ENCODE measurements around the gene TRPM5. TPM values are rescaled to one million over a fixed set of nuclear protein-coding genes. Genes with fewer than 3 reads are reported as not detected.
A peak's percentile ranks its signal among the peaks of the same experiment; 100 is the strongest.

TRPM5 gene
- total and polyA plus RNA-seq, 2 of the 8 experiments (the other 6 are each of a cell fraction or from before 2014, with no cell fraction given): 0.02 TPM; not detected in 1

DNA sequence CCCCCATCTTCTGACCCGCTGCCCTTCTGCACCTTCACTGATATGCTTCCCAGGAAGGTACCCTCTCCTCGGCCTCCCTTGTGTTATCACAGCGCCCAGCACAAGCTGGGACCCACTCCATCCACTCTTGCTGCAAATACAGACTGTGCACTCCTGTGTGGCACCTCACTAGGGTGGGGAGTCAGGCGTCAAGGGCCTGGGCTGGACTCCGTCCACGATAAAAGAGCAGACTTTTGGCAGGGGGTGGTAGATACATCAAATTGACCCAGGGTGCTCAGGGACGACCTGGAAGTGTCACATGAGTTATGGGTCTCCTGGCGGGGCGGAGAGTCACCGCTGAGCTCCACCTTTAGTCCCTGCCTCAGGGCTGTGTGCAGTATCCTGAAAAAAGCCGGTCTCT lies 908 bp downstream of the TRPM5 start:
- H4K5ac ChIP-seq (ENCODE audit: insufficient read length, low read depth, low read length): no peak overlapping the region
- peaks cover 7% of the 10 kb centered on the region; the same call in 1 of the 2 replicates for H3K23me2 ChIP-seq (ENCODE audit: low read depth, low read length)
- no peak overlapping the region for H2BK12ac ChIP-seq (ENCODE audit: low read depth, low read length)
- H3K9ac ChIP-seq (replicated peaks in 1 of 4; ENCODE audit: extremely low read depth in 1 of 4, low read depth in 3 of 4, low read length in 3 of 4): no peak overlapping the region
- DNase-seq (ENCODE audit: low read depth in 1 of 2, low spot score in 2 of 2) (no peak), FAIRE-seq (no peak)
- ChIA-PET CTCF (ENCODE audit: partially characterized antibody) (interaction anchor here (1.1 to 3.9 kb wide), 4 partner anchors 16 to 448 kb away, joined by 4 to 33 read pairs (median 4); no protein-coding TSS in a partner anchor), POLR2A (ENCODE audit: partially characterized antibody) (no interaction called here)
- H3K23ac ChIP-seq (ENCODE audit: insufficient read length): no peak overlapping the region
- no peak overlapping the region for H4K91ac ChIP-seq (replicated peaks; ENCODE audit: insufficient read length, low read length)
- TF ChIP-seq TCF12 (IDR thresholded peaks at IDR 0.05; ENCODE audit: low read depth, low read length) (no peak), EGR1 (IDR thresholded peaks at IDR 0.05; ENCODE audit: borderline replicate concordance, low read depth, low read length) (no peak), JUN (IDR thresholded peaks at IDR 0.05; ENCODE audit: low read depth, low read length) (no peak), FOSL1 (IDR thresholded peaks at IDR 0.05; ENCODE audit: insufficient read depth, low read depth, low read length) (no peak), CBX8 (IDR thresholded peaks at IDR 0.05; ENCODE audit: borderline replicate concordance, low read depth, low read length) (no peak), HDAC2 (IDR thresholded peaks at IDR 0.05; ENCODE audit: borderline replicate concordance in 1 of 2, low read depth in 2 of 2, low read length in 2 of 2) (no peak), BACH1 (IDR thresholded peaks at IDR 0.05; ENCODE audit: low read length) (no peak)
- TF ChIP-seq, protein P1, sequence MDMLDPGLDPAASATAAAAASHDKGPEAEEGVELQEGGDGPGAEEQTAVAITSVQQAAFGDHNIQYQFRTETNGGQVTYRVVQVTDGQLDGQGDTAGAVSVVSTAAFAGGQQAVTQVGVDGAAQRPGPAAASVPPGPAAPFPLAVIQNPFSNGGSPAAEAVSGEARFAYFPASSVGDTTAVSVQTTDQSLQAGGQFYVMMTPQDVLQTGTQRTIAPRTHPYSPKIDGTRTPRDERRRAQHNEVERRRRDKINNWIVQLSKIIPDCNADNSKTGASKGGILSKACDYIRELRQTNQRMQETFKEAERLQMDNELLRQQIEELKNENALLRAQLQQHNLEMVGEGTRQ (IDR thresholded peaks at IDR 0.05; ENCODE audit: low read length): no peak
- no peak overlapping the region for H3K18ac ChIP-seq (ENCODE audit: extremely low read depth, low read length)
- no peak overlapping the region for H4K8ac ChIP-seq (ENCODE audit: extremely low read depth, insufficient read depth, low read length)
- no peak overlapping the region for H3K56ac ChIP-seq (replicated peaks; ENCODE audit: insufficient read length, low read depth, low read length)
- no peak overlapping the region for H2BK120ac ChIP-seq (replicated peaks; ENCODE audit: low read depth, low read length)
- H3K36me3 ChIP-seq (ENCODE audit: control insufficient read depth in 2 of 4, insufficient read depth in 4 of 4, low read length in 3 of 4): no peaks in the 10 kb centered on the region
- no peak overlapping the region for H2BK15ac ChIP-seq (ENCODE audit: low read length)
- H3K79me1 ChIP-seq (ENCODE audit: low read depth, low read length): no peaks in the 10 kb centered on the region
- H4K20me1 ChIP-seq (replicated peaks in 1 of 2; ENCODE audit: control insufficient read depth in 1 of 2, insufficient read depth in 2 of 2, low read length in 2 of 2): peaks cover 2 to 3% of the 10 kb centered on the region in 2 experiments
- WGBS, 2 experiments (ENCODE audit: extremely low coverage in 1 of 2, insufficient coverage in 1 of 2, insufficient read length in 1 of 2, insufficient replicate concordance in 2 of 2, low coverage in 1 of 2, low lambda C conversion rate in 2 of 2, missing lambda C conversion rate in 1 of 2): 78% methylated on average over 11 of the region's 11 CpGs; no CpG with 5 or more reads in 1 of the 2 experiments
- H3K4me1 ChIP-seq (replicated peaks in 1 of 4; ENCODE audit: control insufficient read depth in 3 of 4, insufficient read depth in 4 of 4, low read length in 3 of 4): peaks cover 0 to 3% (median 3%) of the 10 kb centered on the region in 4 experiments; a peak in 2 of 7 replicates
- H2AK5ac ChIP-seq (ENCODE audit: low read depth, low read length): no peak overlapping the region
- peak overlapping the region in 1 of 2 experiments; percentile 53; a peak in 1 of 4 replicates for H3K4me2 ChIP-seq (ENCODE audit: insufficient read depth in 1 of 2, low read depth in 2 of 2, low read length in 2 of 2)
- H3K9me3 ChIP-seq (ENCODE audit: insufficient read depth in 2 of 2, low read depth in 1 of 2, low read length in 1 of 2): no peaks in the 10 kb centered on the region
- H3K27ac ChIP-seq (ENCODE audit: low read depth, low read length): no peak overlapping the region
- H3K79me2 ChIP-seq (ENCODE audit: control insufficient read depth in 1 of 2, insufficient read depth in 2 of 2, low read length in 2 of 2): no peaks in the 10 kb centered on the region
- no peak overlapping the region for H2BK20ac ChIP-seq (ENCODE audit: low read length)
- H3K14ac ChIP-seq (ENCODE audit: insufficient read length): no peak overlapping the region
- H3K4ac ChIP-seq (replicated peaks; ENCODE audit: insufficient read length, low read depth, low read length): no peak overlapping the region
- H2AFZ ChIP-seq (ENCODE audit: low read length): no peak overlapping the region
- no peak overlapping the region for H2BK5ac ChIP-seq (ENCODE audit: low read depth, low read length)
- H3K27me3 ChIP-seq (replicated peaks in 1 of 4; ENCODE audit: control insufficient read depth in 3 of 4, extremely low read depth in 1 of 4, insufficient read depth in 3 of 4, low read length in 3 of 4): peaks cover 27 to 64% (median 51%) of the 10 kb centered on the region in 4 experiments
- peak overlapping the region in 1 of 4 experiments; percentile 70; a peak in 1 of 8 replicates for H3K4me3 ChIP-seq (ENCODE audit: extremely low read depth in 1 of 4, insufficient read depth in 2 of 4, low read depth in 3 of 4, low read length in 4 of 4)

Data from H1 (cell line).